K562 (cell line): Measurements from ENCODE around the gene CCDC88C.

Source experiments
- ATF7 ChIP-seq: fragments of 450-650 bp; IDR thresholded peaks from 2 replicates; pipeline ENCODE4 v1.7.1; 2014; ENCODE audit warnings: mild to moderate bottlenecking, moderate library complexity
- KLF16 ChIP-seq: IDR thresholded peaks from 2 replicates; pipeline ENCODE4 v1.6.1; 2016; ENCODE audit warnings: antibody characterized with exemption
- SIN3A ChIP-seq, 2 experiments: fragments of 150-350 bp in 1 of 2; IDR thresholded peaks; 2 replicates each; pipeline ENCODE4 v1.6.1; 2011 to 2016; ENCODE audit warnings: borderline replicate concordance in 2 of 2, low read depth in 2 of 2, low read length in 2 of 2, mild to moderate bottlenecking in 2 of 2, moderate library complexity in 2 of 2; ENCODE audit not compliant: control insufficient read depth in 1 of 2
- SMARCB1 ChIP-seq: IDR thresholded peaks from 2 replicates; pipeline ENCODE4 v1.6.1; 2011; ENCODE audit warnings: improper control_type of control experiment, low read depth; ENCODE audit not compliant: insufficient read length
- SMC3 ChIP-seq: conservative IDR thresholded peaks from 2 replicates; pipeline ENCODE4 v1.6.1; 2011; ENCODE audit warnings: low read depth, low read length, improper control_type of control experiment; ENCODE audit not compliant: insufficient read depth
- XRCC4 ChIP-seq: IDR thresholded peaks from one replicate; pipeline ENCODE4 v1.6.1; 2011; ENCODE audit not compliant: insufficient read depth, insufficient read length; ENCODE audit errors: extremely low read depth
- TF ChIP-seq, protein P1 (sequence below): sonication (generic); formaldehyde crosslinking; IDR thresholded peaks from 2 replicates; pipeline ENCODE4 v1.9.0; 2022; ENCODE audit warnings: mild to moderate bottlenecking, missing genetic modification reagents
- TF ChIP-seq, protein P2 (sequence below), 3 experiments: IDR thresholded peaks in 2 of 3; conservative IDR thresholded peaks in 1 of 3; 2 replicates each; pipeline ENCODE4 v1.5.1; 2011 to 2012; ENCODE audit warnings: low read length in 3 of 3, mild to moderate bottlenecking in 3 of 3, control low read depth in 2 of 3, improper control_type of control experiment in 1 of 3, inconsistent platforms in 1 of 3, low read depth in 1 of 3, mixed read lengths in 1 of 3, moderate library complexity in 1 of 3; ENCODE audit not compliant: insufficient read depth in 2 of 3
- TF ChIP-seq, protein P3 (sequence below): fragments of 450-650 bp; formaldehyde crosslinking; conservative IDR thresholded peaks from 2 replicates; pipeline ENCODE4 v1.4.0; 2022; ENCODE audit warnings: mild to moderate bottlenecking, missing genetic modification characterization

DNA sequence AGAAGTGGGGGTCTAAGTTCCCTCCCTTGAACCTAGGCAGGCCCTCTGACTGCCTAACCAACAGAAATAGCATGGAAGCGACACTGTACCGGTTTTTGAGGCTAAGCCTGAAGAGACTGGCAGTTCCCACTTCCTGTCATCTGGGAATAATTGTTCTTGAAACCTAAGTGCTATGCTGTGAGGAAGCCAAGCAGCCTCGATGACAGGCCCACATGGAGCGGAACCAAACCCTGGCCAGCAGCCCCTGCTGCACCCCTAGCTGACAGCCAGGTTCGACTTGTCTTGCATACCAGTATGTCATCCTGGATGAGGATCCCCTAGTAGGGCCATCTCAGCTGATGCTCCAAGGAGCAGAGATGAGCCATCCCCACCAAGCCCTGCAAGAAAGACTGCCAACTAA is 166.7 kb downstream of the CCDC88C start:
- TF ChIP-seq KLF16 = no peak
- TF ChIP-seq, protein P1, sequence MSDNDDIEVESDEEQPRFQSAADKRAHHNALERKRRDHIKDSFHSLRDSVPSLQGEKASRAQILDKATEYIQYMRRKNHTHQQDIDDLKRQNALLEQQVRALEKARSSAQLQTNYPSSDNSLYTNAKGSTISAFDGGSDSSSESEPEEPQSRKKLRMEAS = no peak
- no peak for TF ChIP-seq XRCC4
- TF ChIP-seq, protein P2, sequence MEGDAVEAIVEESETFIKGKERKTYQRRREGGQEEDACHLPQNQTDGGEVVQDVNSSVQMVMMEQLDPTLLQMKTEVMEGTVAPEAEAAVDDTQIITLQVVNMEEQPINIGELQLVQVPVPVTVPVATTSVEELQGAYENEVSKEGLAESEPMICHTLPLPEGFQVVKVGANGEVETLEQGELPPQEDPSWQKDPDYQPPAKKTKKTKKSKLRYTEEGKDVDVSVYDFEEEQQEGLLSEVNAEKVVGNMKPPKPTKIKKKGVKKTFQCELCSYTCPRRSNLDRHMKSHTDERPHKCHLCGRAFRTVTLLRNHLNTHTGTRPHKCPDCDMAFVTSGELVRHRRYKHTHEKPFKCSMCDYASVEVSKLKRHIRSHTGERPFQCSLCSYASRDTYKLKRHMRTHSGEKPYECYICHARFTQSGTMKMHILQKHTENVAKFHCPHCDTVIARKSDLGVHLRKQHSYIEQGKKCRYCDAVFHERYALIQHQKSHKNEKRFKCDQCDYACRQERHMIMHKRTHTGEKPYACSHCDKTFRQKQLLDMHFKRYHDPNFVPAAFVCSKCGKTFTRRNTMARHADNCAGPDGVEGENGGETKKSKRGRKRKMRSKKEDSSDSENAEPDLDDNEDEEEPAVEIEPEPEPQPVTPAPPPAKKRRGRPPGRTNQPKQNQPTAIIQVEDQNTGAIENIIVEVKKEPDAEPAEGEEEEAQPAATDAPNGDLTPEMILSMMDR (IDR thresholded peaks at IDR 0.05 in 2 of 3, conservative IDR thresholded peaks at IDR 0.05 in 1 of 3; ENCODE audit: insufficient read depth in 2 of 3, low read depth in 1 of 3, low read length in 3 of 3) = no peak
- TF ChIP-seq SMC3 = no peak
- TF ChIP-seq ATF7 = no peak
- TF ChIP-seq SIN3A (IDR thresholded peaks at IDR 0.05; ENCODE audit: borderline replicate concordance in 2 of 2, control insufficient read depth in 1 of 2, low read depth in 2 of 2, low read length in 2 of 2) = no peak
- TF ChIP-seq, protein P3, sequence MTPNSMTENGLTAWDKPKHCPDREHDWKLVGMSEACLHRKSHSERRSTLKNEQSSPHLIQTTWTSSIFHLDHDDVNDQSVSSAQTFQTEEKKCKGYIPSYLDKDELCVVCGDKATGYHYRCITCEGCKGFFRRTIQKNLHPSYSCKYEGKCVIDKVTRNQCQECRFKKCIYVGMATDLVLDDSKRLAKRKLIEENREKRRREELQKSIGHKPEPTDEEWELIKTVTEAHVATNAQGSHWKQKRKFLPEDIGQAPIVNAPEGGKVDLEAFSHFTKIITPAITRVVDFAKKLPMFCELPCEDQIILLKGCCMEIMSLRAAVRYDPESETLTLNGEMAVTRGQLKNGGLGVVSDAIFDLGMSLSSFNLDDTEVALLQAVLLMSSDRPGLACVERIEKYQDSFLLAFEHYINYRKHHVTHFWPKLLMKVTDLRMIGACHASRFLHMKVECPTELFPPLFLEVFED = no peak
- no peak for TF ChIP-seq SMARCB1
